Measurements from ENCODE around the gene VAPB. TPM values are rescaled to one million over a fixed set of nuclear protein-coding genes. Genes with fewer than 3 reads are reported as not detected.
A peak's percentile ranks its signal among the peaks of the same experiment; 100 is the strongest.

VAPB gene
- total and polyA plus RNA-seq, 9 donors = 20.7 to 56.6 (median 47.1) TPM

DNA sequence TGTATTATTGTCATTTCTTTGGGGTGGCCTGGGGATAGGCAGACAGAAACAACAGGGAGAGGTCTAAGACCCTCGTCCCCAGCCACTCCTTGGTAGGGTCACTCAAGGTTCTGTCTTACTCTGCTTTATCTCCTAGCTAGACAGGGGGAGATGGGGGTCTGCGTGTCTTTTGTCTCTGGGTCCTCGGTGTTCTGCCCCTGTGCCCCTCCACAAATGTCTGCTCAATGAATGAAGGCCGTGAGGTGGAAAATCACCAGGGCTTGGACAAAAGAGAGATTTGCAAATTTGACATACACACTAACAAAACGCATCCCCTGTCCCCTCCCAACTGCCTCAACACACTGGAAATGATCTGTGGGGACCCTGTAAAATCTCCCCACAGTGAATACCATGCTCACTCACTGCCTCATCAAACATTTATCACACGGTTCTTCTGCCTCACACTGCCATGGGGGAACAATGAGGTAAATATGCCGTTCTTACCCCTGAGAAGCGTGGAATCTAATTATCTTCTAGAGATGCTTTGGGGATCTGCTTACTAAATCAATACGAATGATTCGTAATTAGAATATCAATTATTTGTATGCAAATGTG is 13.2 kb upstream of the VAPB start:
- WGBS (ENCODE audit: insufficient coverage) = 80% methylated on average over 4 of the region's 10 CpGs

DNA sequence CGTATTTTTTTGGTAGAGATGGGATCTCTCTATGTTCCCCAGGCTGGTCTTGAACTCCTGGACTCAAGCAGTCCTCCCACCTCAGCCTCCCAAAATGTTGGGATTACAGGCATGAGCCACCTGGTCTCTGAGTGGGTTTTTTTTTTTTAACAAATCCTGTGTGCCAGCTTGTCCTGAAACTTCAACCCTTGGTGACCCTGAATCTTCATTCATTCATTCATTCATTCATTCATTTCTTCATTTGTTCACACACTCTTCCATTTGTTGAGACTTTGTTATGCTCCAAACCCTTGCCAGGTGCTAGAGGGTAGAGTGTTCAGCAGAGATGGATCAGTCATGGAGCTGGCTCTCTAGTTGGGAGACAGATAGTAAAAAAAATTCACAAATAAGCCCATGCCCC is 12.0 kb upstream of the VAPB start:
- WGBS (ENCODE audit: insufficient coverage) = no CpG with 5 or more reads among the region's 1 CpG
- peaks cover 5% of the 10 kb centered on the region for H3K4me1 ChIP-seq (ENCODE audit: control insufficient read depth, insufficient read depth, low read length)
- no peaks in the 10 kb centered on the region for H3K27me3 ChIP-seq (ENCODE audit: control insufficient read depth, insufficient read depth, low read length)
- no peak for DNase-seq
- H3K4me3 ChIP-seq (ENCODE audit: low read length) = no peak overlapping the region
- H3K27ac ChIP-seq (ENCODE audit: low read length) = no peak overlapping the region
- H3K36me3 ChIP-seq (ENCODE audit: control insufficient read depth, insufficient read depth, low read length) = no peaks in the 10 kb centered on the region
- peaks cover 9% of the 10 kb centered on the region for H3K9me3 ChIP-seq (replicated peaks; ENCODE audit: control insufficient read depth, low read depth, low read length)

More for the DNA sequence above, 13.2 kb upstream of the VAPB start:
- DNase-seq = no peak
- no peak overlapping the region for H3K27ac ChIP-seq (ENCODE audit: low read length)
- H3K4me1 ChIP-seq (ENCODE audit: control insufficient read depth, insufficient read depth, low read length) = peaks cover 5% of the 10 kb centered on the region
- no peaks in the 10 kb centered on the region for H3K27me3 ChIP-seq (ENCODE audit: control insufficient read depth, insufficient read depth, low read length)
- no peak overlapping the region for H3K4me3 ChIP-seq (ENCODE audit: low read length)
- no peaks in the 10 kb centered on the region for H3K36me3 ChIP-seq (ENCODE audit: control insufficient read depth, insufficient read depth, low read length)
- no peaks in the 10 kb centered on the region for H3K9me3 ChIP-seq (replicated peaks; ENCODE audit: control insufficient read depth, low read depth, low read length)

DNA sequence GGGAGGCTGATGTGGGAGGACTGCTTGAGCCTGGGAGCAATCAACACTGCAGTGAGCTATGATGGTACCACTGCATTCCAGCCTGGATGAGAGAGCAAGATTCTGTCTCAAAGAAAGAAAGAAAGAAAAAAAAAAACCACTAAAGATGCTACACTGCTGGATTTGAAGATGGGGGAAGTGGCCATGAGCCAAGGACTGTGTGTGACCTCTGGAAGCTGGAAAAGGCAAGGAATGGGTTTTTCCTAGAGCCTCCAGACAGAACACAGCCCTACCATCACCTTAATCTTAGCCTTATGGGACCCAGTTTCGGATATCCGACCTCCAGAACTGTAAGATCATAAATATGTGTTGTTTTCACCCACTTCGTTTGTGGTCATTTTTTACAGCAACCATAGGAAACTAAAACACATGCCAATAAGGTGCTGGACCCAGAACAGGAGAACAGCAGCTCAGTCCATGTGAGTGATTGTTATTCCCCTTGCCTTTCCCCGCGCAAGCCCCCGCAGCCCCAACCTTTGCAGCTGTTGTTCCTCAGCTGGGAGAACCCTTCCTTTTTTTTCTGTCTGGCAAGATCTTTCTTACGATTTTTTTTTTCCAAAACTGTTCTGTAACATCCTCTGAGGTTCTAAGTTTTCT is 11.1 kb upstream of the VAPB start:
- DNase-seq = peak; percentile 85
- WGBS (ENCODE audit: insufficient coverage) = no CpG with 5 or more reads among the region's 7 CpGs
- H3K36me3 ChIP-seq (ENCODE audit: control insufficient read depth, insufficient read depth, low read length) = no peaks in the 10 kb centered on the region

DNA sequence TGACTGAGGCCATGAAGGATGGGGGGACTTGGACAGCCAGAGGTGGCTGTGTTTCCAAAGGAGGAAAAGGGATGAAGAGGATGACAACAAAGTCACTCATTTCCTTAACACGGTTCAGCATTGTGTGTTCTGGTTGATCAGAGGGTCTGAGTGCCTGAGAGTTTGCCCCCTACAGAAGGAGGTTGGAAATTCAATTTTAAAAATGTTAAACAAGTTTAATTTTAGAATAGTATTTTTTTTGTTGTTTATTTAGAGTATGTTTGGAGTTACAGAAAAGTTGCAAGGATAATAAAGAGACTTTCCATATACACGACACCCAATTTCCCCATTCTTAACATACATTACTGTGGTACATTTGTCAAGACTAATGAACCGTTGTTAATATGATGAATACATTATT is 10.3 kb upstream of the VAPB start:
- peaks cover 13% of the 10 kb centered on the region for H3K9me3 ChIP-seq (replicated peaks; ENCODE audit: control insufficient read depth, low read depth, low read length)
- no peaks in the 10 kb centered on the region for H3K27me3 ChIP-seq (ENCODE audit: control insufficient read depth, insufficient read depth, low read length)
- WGBS (ENCODE audit: insufficient coverage) = no CpG with 5 or more reads among the region's 3 CpGs
- DNase-seq = no peak
- peaks cover 5% of the 10 kb centered on the region for H3K4me1 ChIP-seq (ENCODE audit: control insufficient read depth, insufficient read depth, low read length)
- H3K36me3 ChIP-seq (ENCODE audit: control insufficient read depth, insufficient read depth, low read length) = no peaks in the 10 kb centered on the region
- H3K4me3 ChIP-seq (ENCODE audit: low read length) = no peak overlapping the region
- H3K27ac ChIP-seq (ENCODE audit: low read length) = no peak overlapping the region

More for the DNA sequence above, 11.1 kb upstream of the VAPB start:
- Histone ChIP-seq H3K4me3 (ENCODE audit: low read length) (no peak overlapping the region), H3K4me1 (ENCODE audit: control insufficient read depth, insufficient read depth, low read length) (peaks cover 5% of the 10 kb centered on the region), H3K27me3 (ENCODE audit: control insufficient read depth, insufficient read depth, low read length) (no peaks in the 10 kb centered on the region), H3K27ac (ENCODE audit: low read length) (no peak overlapping the region), H3K9me3 (replicated peaks; ENCODE audit: control insufficient read depth, low read depth, low read length) (peaks cover 13% of the 10 kb centered on the region)

DNA sequence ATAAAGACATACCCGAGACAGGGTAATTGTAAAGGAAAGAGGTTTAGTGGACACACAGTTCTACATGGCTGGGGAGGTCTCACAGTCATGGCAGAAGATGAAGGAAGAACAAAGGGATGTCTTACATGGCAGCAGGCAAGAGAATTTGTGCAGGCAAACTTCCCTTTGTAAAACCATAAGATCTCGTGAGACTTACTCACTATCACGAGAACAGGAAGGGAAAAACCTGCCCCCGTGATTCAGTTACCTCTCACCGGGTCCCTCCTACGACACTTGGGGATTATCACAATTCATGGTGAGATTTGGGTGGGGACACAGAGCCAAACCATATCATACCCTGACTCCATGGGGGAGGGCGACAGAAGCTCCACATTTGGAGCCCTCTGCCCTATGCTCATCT is 7.4 kb upstream of the VAPB start:
- WGBS (ENCODE audit: insufficient coverage) = 93% methylated on average over 2 of the region's 7 CpGs
- Histone ChIP-seq H3K4me1 (ENCODE audit: control insufficient read depth, insufficient read depth, low read length) (peaks cover 3% of the 10 kb centered on the region), H3K9me3 (replicated peaks; ENCODE audit: control insufficient read depth, low read depth, low read length) (peaks cover 13% of the 10 kb centered on the region), H3K27ac (ENCODE audit: low read length) (no peak overlapping the region), H3K36me3 (ENCODE audit: control insufficient read depth, insufficient read depth, low read length) (no peaks in the 10 kb centered on the region), H3K4me3 (ENCODE audit: low read length) (no peak overlapping the region), H3K27me3 (ENCODE audit: control insufficient read depth, insufficient read depth, low read length) (no peaks in the 10 kb centered on the region)
- DNase-seq = no peak

DNA sequence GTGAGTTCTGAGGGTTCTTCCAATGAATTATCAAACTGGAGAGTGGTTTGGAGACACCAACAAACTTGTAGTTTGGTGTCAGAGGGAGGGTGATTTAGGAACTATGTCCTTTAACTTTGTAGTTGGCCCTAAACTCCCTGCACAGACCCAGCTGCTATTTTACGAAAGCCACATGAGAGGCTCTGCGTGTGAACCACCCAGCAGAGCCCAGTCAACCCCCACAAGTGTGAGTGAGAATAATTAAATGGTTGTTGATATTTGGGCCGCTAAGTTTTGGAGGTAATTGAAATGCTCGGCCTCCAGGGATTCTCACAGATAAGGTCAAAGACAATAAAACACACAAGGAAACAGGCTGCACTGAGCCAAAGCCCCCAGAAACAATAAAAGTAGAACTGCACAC is 6.9 kb upstream of the VAPB start:
- H3K9me3 ChIP-seq (replicated peaks; ENCODE audit: control insufficient read depth, low read depth, low read length) = peaks cover 13% of the 10 kb centered on the region
- no peak for DNase-seq
- whole genome bisulfite sequencing (ENCODE audit: insufficient coverage) = no CpG with 5 or more reads among the region's 4 CpGs
- H3K27me3 ChIP-seq (ENCODE audit: control insufficient read depth, insufficient read depth, low read length) = no peaks in the 10 kb centered on the region
- no peak overlapping the region for H3K27ac ChIP-seq (ENCODE audit: low read length)
- no peaks in the 10 kb centered on the region for H3K36me3 ChIP-seq (ENCODE audit: control insufficient read depth, insufficient read depth, low read length)
- H3K4me1 ChIP-seq (ENCODE audit: control insufficient read depth, insufficient read depth, low read length) = peaks cover 3% of the 10 kb centered on the region
- no peak overlapping the region for H3K4me3 ChIP-seq (ENCODE audit: low read length)

DNA sequence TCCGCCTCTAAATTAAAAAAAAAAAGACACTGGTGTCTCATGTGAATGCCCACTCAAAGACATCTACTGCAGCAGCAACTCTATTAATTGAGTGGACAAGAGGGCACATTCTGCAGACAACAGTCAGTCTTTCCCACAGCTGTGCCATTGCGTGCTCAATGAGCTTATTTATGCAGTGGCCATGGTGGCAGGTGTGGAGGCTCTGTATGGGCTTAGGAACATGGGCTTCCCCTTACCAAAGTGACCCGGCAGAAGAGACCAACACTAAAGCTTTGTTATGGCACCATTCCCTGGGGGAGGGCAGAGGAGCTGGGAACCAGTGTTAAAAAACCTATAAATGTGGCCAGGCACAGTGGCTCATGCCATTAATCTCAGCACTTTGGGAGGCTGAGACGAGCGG is 4.2 kb upstream of the VAPB start:
- peak; percentile 71 for DNase-seq
- Histone ChIP-seq H3K4me1 (ENCODE audit: control insufficient read depth, insufficient read depth, low read length) (peaks cover 6% of the 10 kb centered on the region), H3K36me3 (ENCODE audit: control insufficient read depth, insufficient read depth, low read length) (no peaks in the 10 kb centered on the region), H3K27me3 (ENCODE audit: control insufficient read depth, insufficient read depth, low read length) (no peaks in the 10 kb centered on the region), H3K27ac (ENCODE audit: low read length) (no peak overlapping the region), H3K9me3 (replicated peaks; ENCODE audit: control insufficient read depth, low read depth, low read length) (peaks cover 13% of the 10 kb centered on the region), H3K4me3 (ENCODE audit: low read length) (no peak overlapping the region)
- WGBS (ENCODE audit: insufficient coverage) = 94% methylated on average over 2 of the region's 5 CpGs

DNA sequence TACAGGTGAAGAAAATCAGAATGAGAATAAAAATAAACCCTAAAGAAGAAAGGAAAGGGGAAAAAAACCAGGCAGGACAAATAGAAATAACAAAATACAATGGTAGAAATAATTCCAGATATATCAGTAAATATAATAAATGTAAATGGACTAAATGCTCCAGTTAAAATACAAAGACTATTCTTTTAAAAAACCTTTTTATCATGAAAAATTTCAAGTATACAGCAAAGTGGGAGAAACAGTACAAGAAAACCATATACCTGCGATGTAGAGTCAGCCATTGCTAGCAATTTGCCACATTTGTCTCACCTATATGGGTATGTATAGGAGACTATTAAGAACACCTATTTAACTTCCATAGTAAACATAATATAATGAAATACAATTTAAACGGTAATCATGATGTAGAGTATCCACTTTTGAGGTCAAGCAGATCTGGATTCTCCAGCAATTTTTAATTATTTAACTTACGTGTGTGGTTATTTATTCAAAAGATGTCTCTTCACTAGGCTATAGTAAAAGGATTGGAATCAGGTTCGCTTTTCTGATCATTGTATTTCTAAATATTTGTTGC is 914 bp upstream of the VAPB start:
- DNase-seq = no peak
- Histone ChIP-seq H3K27ac (ENCODE audit: low read length) (peak overlapping the region; percentile 78), H3K27me3 (ENCODE audit: control insufficient read depth, insufficient read depth, low read length) (no peaks in the 10 kb centered on the region), H3K9me3 (replicated peaks; ENCODE audit: control insufficient read depth, low read depth, low read length) (no peaks in the 10 kb centered on the region), H3K4me1 (ENCODE audit: control insufficient read depth, insufficient read depth, low read length) (peaks cover 25% of the 10 kb centered on the region), H3K36me3 (ENCODE audit: control insufficient read depth, insufficient read depth, low read length) (peaks cover 8% of the 10 kb centered on the region), H3K4me3 (ENCODE audit: low read length) (no peak overlapping the region)
- WGBS (ENCODE audit: insufficient coverage) = no CpG with 5 or more reads among the region's 4 CpGs

DNA sequence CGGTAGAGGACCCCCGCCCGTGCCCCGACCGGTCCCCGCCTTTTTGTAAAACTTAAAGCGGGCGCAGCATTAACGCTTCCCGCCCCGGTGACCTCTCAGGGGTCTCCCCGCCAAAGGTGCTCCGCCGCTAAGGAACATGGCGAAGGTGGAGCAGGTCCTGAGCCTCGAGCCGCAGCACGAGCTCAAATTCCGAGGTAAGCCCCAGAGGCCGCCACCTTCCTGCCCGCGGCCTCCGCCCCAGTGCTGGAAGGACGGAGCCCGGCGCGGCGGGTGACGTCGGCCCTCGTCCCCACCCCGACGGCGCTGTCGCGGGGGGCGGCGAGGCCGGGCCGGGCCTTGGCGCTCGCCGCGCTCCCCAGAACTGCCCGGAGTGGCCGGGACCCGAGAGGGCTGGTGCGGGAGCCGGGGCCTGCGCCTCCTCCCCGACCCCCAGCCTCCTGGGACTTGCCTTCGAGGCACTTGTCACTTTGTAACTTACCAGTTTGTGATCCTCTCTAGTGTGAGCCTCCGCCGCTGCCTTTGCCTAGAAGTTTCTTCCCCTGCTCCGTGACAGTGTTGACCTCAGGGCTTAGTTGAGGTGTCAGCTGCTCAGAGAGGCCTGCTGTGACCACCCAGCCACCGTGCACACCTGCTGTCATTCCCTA is 417 bp downstream of the VAPB start:
- WGBS (ENCODE audit: insufficient coverage) = 0% methylated on average over 56 of the region's 56 CpGs
- Histone ChIP-seq H3K27me3 (ENCODE audit: control insufficient read depth, insufficient read depth, low read length) (no peaks in the 10 kb centered on the region), H3K27ac (ENCODE audit: low read length) (peak overlapping the region; percentile 95), H3K9me3 (replicated peaks; ENCODE audit: control insufficient read depth, low read depth, low read length) (no peaks in the 10 kb centered on the region), H3K36me3 (ENCODE audit: control insufficient read depth, insufficient read depth, low read length) (peaks cover 11% of the 10 kb centered on the region), H3K4me1 (ENCODE audit: control insufficient read depth, insufficient read depth, low read length) (peaks cover 25% of the 10 kb centered on the region), H3K4me3 (ENCODE audit: low read length) (peak overlapping the region; percentile 93)
- peak; percentile 62 for DNase-seq

DNA sequence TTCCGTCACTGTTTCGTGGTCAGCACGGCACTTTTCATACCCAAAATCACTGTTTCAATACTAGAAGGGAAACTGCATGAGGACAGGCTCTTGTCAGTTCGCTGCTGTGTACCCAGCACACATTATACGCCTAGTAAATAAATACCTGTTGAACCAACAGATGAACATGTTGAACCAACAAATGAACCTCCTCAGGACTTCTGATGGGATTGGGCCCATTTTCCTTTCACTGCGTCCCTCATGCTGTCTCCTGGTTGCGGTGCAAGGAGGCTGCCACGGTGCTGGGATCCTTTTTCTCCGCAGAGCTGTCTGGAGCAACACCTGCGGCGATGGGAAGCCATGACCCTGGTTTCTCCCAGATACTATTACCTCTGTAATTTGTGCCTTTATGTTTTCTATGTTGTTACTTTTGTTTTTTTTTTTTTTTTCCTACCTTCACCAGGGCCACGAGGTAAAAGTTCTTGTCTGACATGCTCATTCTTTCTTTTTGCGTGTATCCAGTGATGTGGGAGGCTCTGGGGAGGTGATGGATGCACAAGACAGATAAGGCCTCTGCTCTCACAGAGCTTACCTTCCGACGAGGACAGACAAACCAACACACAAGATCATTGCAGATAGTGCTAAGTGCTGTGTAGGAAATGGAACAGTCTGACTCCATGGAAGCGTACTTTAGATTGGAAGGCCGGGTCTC is 1.1 kb downstream of the VAPB start:
- H3K4me1 ChIP-seq (ENCODE audit: control insufficient read depth, insufficient read depth, low read length) = peaks cover 21% of the 10 kb centered on the region
- peaks cover 11% of the 10 kb centered on the region for H3K36me3 ChIP-seq (ENCODE audit: control insufficient read depth, insufficient read depth, low read length)
- H3K27me3 ChIP-seq (ENCODE audit: control insufficient read depth, insufficient read depth, low read length) = no peaks in the 10 kb centered on the region
- peak overlapping the region; percentile 93 for H3K4me3 ChIP-seq (ENCODE audit: low read length)
- H3K9me3 ChIP-seq (replicated peaks; ENCODE audit: control insufficient read depth, low read depth, low read length) = no peaks in the 10 kb centered on the region
- peak overlapping the region; percentile 95 for H3K27ac ChIP-seq (ENCODE audit: low read length)
- DNase-seq = no peak
- 70% methylated on average over 9 of the region's 17 CpGs for WGBS (ENCODE audit: insufficient coverage)
